Stimulated activated CD8-positive, alpha-beta memory T cell treated with anti-CD3 and anti-CD28 coated beads, Interleukin-2, amount 100 ng/mL, for 48 hours (primary cell): ENCODE measurements around the gene DNMT1.
"Not testable (repeated sequence)": the region's sequence is repeated elsewhere in the genome, so short reads cannot be mapped to it uniquely, and the experiment has no call there.

Experiments
- DNase-seq, 2 donors: peaks; one replicate each; pipeline ENCODE4 v3.0.0-alpha.2; 2020; ENCODE audit warnings: low read depth in 2 of 2

Gene DNMT1

GRCh38 chr19:10222201-10222890 is 27.6 kb upstream of the DNMT1 start:
- DNase-seq = no peak

- DNase-seq = no peak
Observed at GRCh38 chr19:10220695-10221094, 25.9 kb upstream of the DNMT1 start.

GRCh38 chr19:10219678-10220077 is 24.9 kb upstream of the DNMT1 start:
- DNase-seq = no peak

DNA sequence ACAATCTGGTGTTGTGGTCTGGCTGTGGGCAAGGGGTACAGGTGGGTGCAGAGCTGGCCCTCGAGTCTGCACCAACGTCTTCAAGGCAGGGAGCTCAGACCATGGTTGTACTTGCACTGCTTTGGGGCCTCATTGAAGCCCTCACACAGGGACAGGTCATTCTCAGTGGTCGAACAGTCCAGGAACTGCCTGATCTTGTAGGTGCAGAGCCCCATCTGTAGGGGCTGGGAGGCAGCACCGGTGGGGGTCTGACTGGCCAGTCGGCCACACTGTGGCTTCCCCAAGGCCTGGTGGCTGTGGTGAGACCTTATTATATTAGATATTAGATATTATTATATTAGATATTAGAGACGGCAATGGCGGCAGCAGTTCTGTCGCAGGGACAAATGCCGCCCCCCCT is 22.3 kb upstream of the DNMT1 start:
- DNase-seq = no peak

DNA sequence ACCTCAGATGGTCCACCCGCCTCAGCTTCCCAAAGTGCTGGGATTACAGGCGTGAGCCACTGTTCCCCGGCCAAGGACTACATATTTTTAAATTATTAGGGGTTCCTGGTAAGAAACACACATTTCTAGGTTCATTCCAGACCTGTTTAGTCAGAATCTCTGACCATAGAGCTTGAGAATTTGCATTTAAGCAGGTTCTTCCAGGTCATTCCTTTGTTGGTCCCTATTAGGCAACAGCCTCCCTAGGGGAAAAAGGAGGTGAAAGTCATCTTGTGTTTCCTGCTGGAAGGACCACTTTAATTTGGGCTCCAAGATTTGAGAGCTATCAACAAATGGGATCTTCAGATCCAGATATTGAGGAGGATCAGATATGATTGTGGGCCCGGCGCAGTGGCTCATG is 20.0 kb upstream of the DNMT1 start:
- no peak for DNase-seq

DNA sequence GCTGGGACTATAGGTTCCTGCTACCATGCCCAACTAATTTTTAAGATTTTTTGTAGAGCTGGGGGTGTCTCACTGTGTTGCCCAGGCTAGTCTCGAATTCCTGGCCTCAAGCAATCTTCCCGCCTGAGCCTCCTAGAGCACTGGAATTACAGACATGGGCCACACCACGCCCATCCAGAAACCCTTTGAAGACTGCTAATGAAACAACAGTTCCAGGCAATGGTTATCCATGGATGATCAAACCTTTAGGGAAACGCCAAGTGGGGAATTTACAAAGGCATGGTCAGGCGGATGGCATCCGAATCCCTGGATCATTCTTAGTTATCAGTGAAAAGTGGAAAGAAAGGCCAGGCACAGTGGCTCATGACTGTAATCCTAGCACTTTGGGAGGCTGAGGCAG is 16.9 kb upstream of the DNMT1 start:
- no peak for DNase-seq

DNA sequence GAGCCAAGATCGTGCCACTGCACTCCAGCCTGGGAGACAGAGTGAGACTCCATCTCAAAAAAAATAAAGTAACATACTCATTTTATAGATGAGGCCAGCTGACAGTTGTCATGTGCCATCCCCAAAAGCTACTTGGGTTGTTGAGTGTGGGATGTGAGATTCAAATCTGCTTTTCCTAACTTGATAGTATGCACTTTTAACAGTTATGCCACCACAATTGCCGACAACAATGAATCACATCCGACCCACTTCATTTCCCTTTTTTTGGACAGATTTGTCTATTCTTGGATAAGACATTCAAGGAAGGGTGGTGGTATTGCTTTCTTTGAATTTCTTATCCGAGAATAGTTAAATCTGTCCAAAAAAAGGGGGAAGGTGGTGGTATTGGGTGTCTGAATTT is 16.3 kb upstream of the DNMT1 start:
- DNase-seq = no peak

DNA sequence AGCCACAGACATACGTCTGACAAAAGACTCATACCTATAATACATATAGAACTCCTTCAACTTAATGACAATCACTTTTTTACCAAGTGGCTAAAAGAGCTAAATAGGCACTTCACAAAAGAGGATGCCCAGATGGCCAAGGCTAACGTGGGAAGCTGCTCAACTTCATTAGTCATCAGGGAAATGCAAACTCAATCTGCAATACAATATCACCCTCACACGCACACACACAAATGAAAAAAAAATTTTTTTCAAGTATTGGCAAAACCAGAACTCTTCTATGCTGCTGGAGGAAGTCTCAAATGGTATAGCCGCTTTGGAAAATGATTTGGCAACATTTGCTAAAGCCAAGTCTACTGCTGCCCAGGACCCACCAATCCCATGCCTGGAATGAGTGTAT is 14.6 kb upstream of the DNMT1 start:
- DNase-seq = no peak

DNA sequence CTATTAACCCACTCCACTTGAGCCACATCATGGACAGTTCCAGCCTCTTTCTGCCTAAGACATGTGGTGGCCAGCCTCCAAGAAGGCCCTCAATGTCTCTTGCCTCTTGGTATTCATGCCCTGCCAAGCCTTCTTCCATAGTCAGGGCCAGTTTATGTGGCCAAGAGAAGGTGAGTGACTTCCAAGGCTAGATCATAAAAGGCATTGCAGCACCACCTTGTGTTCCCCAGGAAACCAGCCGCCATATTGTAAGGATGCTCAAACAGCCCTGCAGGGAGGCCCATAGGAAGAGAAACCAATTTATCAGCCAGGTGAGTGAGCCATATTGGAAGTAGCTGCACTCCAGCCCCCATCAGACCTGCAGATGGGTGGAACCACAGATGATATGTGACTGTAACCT is 12.3 kb upstream of the DNMT1 start:
- no peak for DNase-seq

DNA sequence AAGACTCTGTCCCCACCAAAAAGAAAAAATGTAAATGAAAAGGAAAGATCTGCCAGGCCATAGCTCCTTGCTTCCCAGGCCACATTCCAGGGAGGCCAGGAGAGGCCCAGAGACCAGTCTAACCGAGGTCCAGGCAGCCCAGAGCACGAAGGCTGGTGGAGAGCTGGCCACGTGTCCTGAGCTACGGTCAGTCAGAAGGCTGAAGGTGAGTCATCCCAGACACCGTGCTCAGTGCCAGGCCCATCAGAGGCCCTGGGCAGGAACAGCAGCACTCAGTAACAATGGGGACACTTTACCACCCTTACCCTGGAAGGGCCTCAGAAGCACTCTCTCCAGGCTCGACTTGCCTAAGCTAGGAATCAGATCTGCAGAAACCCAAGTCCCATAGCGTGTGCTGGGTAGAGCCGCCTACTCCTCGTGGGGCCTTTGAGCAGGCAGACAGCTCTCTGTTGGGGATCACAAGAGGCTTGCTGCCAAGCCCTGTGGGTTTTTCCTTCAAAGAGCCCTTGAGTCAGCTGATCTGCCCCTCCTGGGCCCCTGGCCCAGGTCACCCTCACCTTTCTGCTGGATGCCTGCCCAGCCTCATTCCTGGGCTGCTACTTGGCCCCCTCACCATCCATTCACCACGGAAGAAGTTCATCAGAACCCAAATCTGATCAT is 11.6 kb upstream of the DNMT1 start:
- no peak for DNase-seq

- no peak for DNase-seq
Observed at GRCh38 chr19:10205636-10206035, 10.9 kb upstream of the DNMT1 start.

- DNase-seq = no peak
Observed at GRCh38 chr19:10203686-10204085, 8.9 kb upstream of the DNMT1 start.

- DNase-seq = no peak
Observed at GRCh38 chr19:10201176-10201575, 6.4 kb upstream of the DNMT1 start.

DNA sequence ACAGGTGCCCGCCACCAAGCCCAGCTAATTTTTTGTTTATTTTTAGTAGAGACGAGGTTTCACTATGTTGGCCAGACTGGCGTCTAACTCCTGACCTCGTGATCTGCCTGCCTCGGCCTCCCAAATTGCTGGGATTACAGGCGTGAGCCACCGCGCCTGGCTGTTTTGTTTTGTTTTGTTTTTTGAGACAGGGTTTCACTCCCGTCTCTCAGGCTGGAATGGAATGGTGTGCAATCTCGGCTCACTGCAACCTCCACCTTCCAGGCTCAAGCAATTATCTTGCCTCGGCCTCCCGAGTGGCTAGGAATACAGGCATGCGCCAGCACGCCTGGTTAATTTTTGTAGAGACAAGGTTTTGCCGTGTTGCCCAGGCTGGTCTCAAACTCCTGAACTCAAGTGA is 5.3 kb upstream of the DNMT1 start:
- DNase-seq = not testable (repeated sequence)

DNA sequence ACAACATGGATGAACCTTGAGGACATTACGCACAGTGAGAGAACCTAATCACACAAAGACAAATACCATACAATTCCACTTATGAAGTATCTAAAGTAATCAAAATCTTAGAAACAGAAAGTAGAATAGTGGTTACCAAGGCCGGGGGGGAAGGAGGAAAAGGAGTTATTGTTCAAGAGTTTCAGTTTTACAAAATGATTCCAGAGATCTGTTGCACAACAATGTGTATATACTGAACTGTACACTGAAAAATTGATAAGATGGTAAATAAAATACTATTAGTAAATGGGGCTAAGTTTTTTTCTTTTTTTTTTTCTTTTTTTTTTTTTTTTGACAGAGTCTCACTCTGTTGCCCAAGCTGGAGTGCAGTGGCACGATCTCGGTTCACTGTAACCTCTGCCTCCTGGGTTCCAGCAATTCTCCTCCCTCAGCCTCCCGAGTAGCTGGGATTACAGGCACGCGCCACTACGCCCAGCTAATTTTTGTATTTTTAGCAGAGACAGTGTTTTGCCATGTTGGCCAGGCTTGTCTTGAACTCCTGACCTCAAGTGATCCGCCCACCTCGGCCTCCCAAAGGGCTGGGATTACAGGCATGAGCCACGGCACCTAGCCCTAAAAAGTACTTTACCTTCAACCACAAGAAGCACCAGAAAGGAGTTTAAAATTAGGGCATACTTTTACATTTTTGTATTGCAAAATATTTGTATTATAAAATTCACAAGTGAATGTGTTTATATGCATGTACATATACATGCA is 4.3 kb upstream of the DNMT1 start:
- not testable (repeated sequence) for DNase-seq

GRCh38 chr19:10195199-10195519 is 406 bp upstream of the DNMT1 start:
- no peak for DNase-seq

- DNase-seq = peak; percentile 17 to 25
Observed at GRCh38 chr19:10193790-10194499, 808 bp downstream of the DNMT1 start.

- no peak for DNase-seq
Observed at GRCh38 chr19:10192922-10193321, 1.8 kb downstream of the DNMT1 start.

DNA sequence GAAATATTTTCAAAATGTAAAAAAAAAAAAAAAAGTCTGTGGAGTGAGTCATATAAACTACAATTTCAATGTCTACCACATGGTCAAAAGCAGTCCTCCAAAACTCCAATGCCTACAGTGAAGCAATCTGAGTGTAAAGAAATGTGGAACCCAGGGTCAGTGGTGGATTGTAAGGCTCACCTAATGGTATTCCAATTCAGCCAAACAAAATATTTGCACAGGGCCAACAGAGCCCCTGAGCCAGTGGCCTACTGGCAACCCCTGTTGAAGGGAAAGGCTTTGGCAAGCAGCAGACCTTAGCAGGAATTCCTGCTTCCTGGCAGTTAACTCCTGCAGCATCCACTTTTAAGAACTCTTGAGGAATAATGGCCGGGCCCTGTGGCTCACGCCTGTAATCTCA is 3.4 kb downstream of the DNMT1 start:
- DNase-seq = no peak

GRCh38 chr19:10190026-10190425 is 4.7 kb downstream of the DNMT1 start:
- DNase-seq = no peak

- DNase-seq = peak; percentile 18 to 33
Observed at GRCh38 chr19:10189616-10190015, 5.1 kb downstream of the DNMT1 start.

GRCh38 chr19:10187315-10187714 is 7.4 kb downstream of the DNMT1 start:
- DNase-seq = no peak

GRCh38 chr19:10184636-10185035 is 10.1 kb downstream of the DNMT1 start:
- no peak for DNase-seq
